Measurements from ENCODE around the gene SMAP1.

GRCh38 chr6:70627500-70628254, 40.0 kb upstream of the SMAP1 start:
- TF ChIP-seq CTCF (IDR thresholded peaks at IDR 0.05 in 8 of 11, conservative IDR thresholded peaks at IDR 0.05 in 3 of 11) (no peak), POLR2A (IDR thresholded peaks at IDR 0.05) (no peak), POLR2AphosphoS5 (IDR thresholded peaks at IDR 0.05) (no peak)

Data from spleen (tissue), 7 donors.